GM21786 (cell line): ENCODE measurements around the gene ZNF324B.
A peak's percentile ranks its signal among the peaks of the same experiment; 100 is the strongest.
"Not testable (repeated sequence)": the region's sequence is repeated elsewhere in the genome, so short reads cannot be mapped to it uniquely, and the experiment has no call there.

Experiments
- ATAC-seq: cut with Tn5 transposase; IDR thresholded peaks from one replicate; pipeline ENCODE4 v1.9.1; 2021; ENCODE audit not compliant: unreplicated experiment

ZNF324B gene

GRCh38 chr19:58451358-58452101 is at the start of gene ZNF324B:
Gene ZNF324B (plus strand): TSS chr19:58451622. CDS start chr19:58453702, 2,080 bp downstream.
- peak; percentile 95 for ATAC-seq

- no peak for ATAC-seq
Observed at GRCh38 chr19:58401840-58402421, 49.5 kb upstream of the ZNF324B start.

GRCh38 chr19:58403920-58404478 is 47.4 kb upstream of the ZNF324B start:
- not testable (repeated sequence) for ATAC-seq

- ATAC-seq = no peak
Observed at GRCh38 chr19:58406818-58407657, 44.4 kb upstream of the ZNF324B start.

DNA sequence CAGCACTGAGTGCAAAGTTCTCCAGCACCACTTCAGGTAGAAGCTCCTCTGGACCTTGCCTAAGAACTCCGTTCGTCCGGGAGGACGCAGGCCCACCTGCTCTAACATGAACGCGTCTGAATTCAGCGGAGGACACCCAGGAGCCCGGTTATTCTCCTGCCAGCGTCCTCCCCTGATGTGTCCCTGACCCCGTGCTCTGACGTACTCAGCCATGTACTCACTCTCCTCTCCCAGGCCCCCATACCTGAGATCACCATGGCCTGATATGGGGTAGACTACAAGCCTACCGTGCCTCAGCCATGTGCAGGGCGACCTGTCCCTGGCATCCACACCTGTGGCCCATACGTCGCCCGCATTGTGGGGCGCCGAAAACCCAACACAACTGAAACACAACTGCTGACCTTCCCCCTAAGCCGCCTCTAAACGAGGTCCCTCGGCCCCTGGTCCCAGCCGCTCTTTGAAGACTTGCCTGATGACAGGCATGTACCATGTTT is 43.7 kb upstream of the ZNF324B start:
- no peak for ATAC-seq

DNA sequence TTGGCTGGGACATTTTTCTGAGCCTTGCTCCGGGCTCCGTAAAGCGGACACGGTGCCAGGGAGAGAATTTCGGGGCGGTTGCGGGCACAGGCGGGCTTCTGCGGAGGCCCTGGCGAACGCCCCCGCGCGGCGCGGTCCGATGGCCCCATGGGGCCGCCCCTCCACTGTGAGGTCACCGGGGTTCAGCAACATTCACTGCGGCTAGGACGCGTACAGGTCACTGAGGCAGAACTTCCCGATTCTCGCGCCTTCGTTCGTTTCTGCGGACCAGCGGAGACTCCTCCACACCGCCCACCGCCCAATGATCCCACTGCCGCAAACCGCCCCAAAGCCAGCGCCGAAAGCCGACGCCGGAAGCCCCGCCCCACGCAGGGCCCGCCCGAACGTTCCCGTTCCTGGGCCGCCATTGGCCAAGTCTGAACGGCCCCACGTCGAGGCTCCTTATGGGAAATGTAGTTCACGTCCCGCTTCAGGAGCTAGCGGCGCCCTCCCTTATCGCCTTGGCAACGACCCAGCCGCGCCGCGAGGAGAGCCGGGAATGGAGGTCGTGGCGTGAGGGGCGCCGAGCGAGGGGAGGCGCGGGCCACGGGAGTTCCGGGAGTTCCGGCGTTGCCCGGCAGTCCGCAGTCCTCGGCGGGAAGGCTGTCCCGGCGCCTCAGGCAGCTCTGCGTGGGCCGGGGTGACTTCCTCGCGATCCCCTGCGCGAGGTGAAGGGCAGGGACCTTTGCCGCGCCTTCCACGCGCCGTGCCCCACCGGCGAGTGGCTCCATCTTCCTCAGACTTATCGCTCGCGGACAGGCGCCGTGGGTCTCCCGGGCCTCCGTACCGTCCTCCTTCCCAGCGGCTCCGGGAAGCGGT is 43.0 kb upstream of the ZNF324B start, which contains the start of gene ZNF584:
Gene ZNF584, plus strand, starts transcription at position 498 of the 858 bp plus-strand sequence. CDS start 499 bp downstream, outside the sequence.
- ATAC-seq = peak; percentile 90

DNA sequence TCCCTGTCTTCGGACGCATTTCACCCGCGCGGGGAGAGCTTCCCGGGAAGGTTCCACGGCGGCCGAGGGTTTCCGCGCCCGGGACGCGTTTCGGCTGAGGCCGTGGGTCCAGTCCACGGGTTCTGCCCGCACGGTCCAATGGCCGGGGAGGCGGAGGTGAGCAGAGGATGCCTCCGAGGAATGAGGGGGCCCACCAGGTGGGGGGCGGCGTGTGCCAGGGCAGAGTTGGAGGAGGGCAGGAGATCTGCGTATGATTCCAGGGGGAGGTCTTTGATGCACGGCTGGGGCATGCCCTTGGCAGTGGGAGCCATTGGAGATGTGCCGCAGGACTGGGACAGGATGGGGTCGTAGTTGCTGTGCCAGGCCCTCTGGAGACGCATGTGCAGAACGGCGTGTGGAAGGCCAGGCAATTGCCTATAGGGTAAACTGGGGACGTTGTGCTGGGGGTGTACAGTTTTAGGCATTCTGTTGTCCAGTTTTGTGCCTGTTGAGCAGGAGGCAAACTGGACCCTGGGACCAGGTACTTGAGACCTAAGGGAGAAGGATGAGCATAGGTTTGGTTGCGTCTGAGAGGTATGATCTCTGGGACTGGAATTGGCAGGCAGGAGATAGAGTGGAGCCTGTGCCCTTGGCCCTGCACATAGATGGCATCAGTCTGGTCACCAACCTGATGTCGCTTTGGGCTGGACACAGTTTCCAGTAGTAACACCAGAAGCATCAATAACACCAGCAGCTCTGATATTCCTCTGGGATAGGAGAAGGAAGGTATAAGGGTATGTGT is 42.2 kb upstream of the ZNF324B start:
- ATAC-seq = no peak

- no peak for ATAC-seq
Observed at GRCh38 chr19:58416604-58417003, 34.8 kb upstream of the ZNF324B start.

- ATAC-seq = no peak
Observed at GRCh38 chr19:58417071-58417470, 34.4 kb upstream of the ZNF324B start.

- ATAC-seq = no peak
Observed at GRCh38 chr19:58428617-58429016, 22.8 kb upstream of the ZNF324B start.

DNA sequence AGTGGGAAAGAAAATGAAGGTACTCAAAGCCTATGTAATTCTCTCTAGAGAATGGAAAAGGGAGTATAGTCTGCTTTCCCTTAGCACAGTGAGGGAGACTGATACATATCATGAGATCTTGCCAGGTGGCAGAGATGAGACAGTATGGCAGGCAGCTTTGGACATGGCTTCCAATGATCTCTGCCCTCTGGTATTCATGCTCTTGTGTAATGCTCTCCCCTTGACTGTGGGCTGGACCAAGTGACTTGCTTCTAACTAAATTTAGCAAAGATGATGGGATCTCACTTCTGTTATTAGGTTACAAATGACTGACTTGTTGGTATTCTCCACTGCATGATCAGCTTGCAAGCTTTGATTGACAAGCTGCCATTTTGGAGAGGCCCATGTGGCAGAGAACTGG is 21.7 kb upstream of the ZNF324B start:
- ATAC-seq = no peak

- ATAC-seq = no peak
Observed at GRCh38 chr19:58434217-58434616, 17.2 kb upstream of the ZNF324B start.

- peak; percentile 97 for ATAC-seq
Observed at GRCh38 chr19:58439576-58440554, 11.6 kb upstream of the ZNF324B start, which contains the start of gene ZNF132. Gene ZNF132 (minus strand): TSS chr19:58440153. CDS start chr19:58439821, 332 bp downstream.

DNA sequence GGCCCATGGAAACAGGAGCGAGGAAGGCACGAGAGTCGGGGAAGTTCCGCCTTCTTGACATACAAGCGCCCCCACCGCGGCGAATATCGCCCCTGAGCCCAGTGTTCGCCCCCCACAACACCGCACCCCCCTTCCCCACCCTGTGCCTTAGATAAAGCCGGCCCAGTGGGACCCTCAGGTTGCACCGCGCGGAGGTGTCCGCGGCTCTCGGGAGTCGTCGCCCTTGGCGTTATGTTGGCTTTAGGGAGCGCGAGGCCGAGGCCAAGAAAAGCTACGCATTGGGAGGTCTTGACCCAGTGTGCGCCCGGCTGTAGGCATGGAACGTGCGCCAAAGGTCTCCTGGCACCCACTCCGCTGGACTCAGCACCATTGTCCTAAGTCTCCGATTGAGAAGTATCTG is 10.9 kb upstream of the ZNF324B start:
- ATAC-seq = no peak

- ATAC-seq = not testable (repeated sequence)
Observed at GRCh38 chr19:58442986-58443385, 8.4 kb upstream of the ZNF324B start.

- ATAC-seq = not testable (repeated sequence)
Observed at GRCh38 chr19:58448860-58449259, 2.6 kb upstream of the ZNF324B start.

- ATAC-seq = not testable (repeated sequence)
Observed at GRCh38 chr19:58449980-58450379, 1.4 kb upstream of the ZNF324B start.

GRCh38 chr19:58450856-58451357 is 515 bp upstream of the ZNF324B start:
- no peak for ATAC-seq
